Transverse colon (tissue), 4 donors: ENCODE measurements around the gene CNNM1.

Experiments
- POLR2A ChIP-seq: fragments of 450-650 bp; IDR thresholded peaks from one replicate; pipeline ENCODE4 v1.6.1; 2016; ENCODE audit warnings: antibody characterized with exemption, mild to moderate bottlenecking, moderate library complexity
- POLR2AphosphoS5 ChIP-seq, 3 donors: sonication (generic); formaldehyde crosslinking; IDR thresholded peaks; one replicate each; pipeline ENCODE4 v1.6.1; 2016; ENCODE audit warnings: antibody characterized with exemption in 3 of 3
- TF ChIP-seq, protein P1 (sequence below), 5 experiments: fragments of 200-600 bp in 3 of 5; fragments of 450-650 bp in 2 of 5; sonication (generic) in 3 of 5; IDR thresholded peaks; 1 replicate in 2 of 5; 2 replicates in 3 of 5; pipeline ENCODE4 v1.5.1; 2016 to 2017; ENCODE audit warnings: antibody characterized with exemption in 5 of 5, inconsistent platforms in 3 of 5, mild to moderate bottlenecking in 2 of 5, moderate library complexity in 1 of 5

DNA sequence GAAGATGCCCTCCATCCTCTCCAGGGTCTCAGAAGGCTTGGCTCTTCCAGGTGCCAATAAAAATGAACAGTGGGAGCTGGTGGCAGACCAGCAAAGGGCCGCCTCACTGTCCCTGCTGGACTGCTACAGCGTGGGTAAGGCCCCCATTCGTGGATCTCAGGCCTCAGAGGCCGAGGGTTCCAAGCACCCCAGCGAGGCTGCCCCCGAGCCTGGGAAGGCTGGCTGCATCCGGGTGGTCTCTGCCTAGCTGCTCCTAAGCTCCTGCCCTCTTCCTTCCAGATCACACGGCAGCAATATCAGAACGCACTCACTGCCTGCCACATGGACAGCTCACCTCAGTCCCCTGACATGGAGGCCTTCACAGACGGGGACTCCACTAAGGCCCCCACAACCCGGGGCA is 58.4 kb downstream of the CNNM1 start:
- TF ChIP-seq POLR2AphosphoS5 (IDR thresholded peaks at IDR 0.05) (no peak), POLR2A (no peak)
- TF ChIP-seq, protein P1, sequence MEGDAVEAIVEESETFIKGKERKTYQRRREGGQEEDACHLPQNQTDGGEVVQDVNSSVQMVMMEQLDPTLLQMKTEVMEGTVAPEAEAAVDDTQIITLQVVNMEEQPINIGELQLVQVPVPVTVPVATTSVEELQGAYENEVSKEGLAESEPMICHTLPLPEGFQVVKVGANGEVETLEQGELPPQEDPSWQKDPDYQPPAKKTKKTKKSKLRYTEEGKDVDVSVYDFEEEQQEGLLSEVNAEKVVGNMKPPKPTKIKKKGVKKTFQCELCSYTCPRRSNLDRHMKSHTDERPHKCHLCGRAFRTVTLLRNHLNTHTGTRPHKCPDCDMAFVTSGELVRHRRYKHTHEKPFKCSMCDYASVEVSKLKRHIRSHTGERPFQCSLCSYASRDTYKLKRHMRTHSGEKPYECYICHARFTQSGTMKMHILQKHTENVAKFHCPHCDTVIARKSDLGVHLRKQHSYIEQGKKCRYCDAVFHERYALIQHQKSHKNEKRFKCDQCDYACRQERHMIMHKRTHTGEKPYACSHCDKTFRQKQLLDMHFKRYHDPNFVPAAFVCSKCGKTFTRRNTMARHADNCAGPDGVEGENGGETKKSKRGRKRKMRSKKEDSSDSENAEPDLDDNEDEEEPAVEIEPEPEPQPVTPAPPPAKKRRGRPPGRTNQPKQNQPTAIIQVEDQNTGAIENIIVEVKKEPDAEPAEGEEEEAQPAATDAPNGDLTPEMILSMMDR (IDR thresholded peaks at IDR 0.05) = no peak
